GM13976 (cell line): ENCODE results near the gene LAD1.

ENCODE experiments used
- DNase-seq: peaks from one replicate; pipeline ENCODE4 v3.0.0; 2012; ENCODE audit warnings: low spot score
- CTCF ChIP-seq: IDR thresholded peaks from 2 replicates; pipeline ENCODE4 v1.5.1; 2012; ENCODE audit warnings: borderline replicate concordance, mild to moderate bottlenecking; ENCODE audit not compliant: insufficient read depth; ENCODE audit errors: extremely low read depth, missing control alignments, control extremely low read depth
- in situ Hi-C: fragments of 300-500 bp; cut with MboI; formaldehyde crosslinking; loops from one replicate; pipeline ENCODE4 v1.12.0; 2022; ENCODE audit warnings: low sequenced_read_pairs, mixed read lengths, inconsistent platforms; ENCODE audit not compliant: unreplicated experiment

Gene LAD1

GRCh38 chr1:201348211-201348566 lies 50.9 kb downstream of the LAD1 start:
- in situ Hi-C loops: no loop called here
- DNase-seq: peak; percentile 77
- TF ChIP-seq CTCF: peak; percentile 45

- DNase-seq: no peak
- no peak for TF ChIP-seq CTCF
- in situ Hi-C loops: no loop called here
Measured at GRCh38 chr1:201347498-201348210, 51.5 kb downstream of the LAD1 start.

DNA sequence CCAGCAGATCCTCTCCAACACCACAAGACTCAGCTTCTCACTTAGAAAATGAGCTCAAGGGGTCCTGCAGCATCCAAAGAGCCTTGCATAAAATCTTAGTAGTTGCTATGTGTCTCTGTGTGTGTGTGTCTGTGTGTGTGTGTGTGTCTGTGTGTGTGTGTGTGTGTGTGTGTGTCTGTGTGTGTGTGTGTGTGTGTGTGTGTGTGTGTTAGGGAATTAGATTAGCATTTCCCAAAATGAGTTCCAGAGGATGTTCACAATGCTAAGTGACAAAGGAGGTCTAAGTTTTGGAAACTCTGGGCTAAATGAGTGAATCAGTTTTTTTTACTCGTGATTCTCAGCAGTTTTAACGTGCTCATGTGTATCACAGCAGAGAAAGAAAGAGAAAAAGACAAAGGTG lies 52.1 kb downstream of the LAD1 start:
- DNase-seq: no peak
- in situ Hi-C loops: no loop called here
- TF ChIP-seq CTCF: no peak

DNA sequence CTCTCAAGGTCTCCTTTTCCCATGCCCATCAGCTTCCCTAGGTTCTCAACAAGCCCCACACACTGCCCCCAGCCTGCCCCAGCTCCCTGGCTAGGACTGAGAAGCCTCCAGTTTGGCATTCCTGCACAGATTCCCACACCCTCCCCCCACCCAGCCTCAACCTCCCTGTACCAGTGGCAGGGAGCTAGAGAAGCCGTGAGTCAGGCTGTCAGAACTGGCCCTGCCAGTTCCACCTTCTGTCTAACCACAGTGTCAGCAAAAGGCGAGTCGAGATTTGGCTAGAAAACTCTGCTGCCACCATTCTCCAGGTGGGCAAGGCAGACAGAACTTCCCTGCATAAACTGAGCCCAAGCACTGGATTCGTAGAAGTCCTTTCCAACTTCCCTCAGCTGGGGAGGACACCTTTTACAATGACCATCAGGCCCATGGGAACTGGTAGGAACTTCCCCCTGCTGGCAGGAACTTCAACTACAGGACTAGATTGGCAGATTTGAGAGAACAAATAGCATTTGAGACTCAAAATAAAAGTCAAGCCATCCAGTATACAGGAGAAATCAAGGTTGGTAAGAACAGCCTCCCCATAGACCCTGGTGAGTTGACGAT lies 52.7 kb downstream of the LAD1 start:
- no peak for DNase-seq
- TF ChIP-seq CTCF: no peak
- in situ Hi-C loops: no loop called here

- TF ChIP-seq CTCF: no peak
- in situ Hi-C loops: no loop called here
- DNase-seq: no peak
Measured at GRCh38 chr1:201345081-201345355, 54.1 kb downstream of the LAD1 start.

GRCh38 chr1:201344206-201345080 lies 54.7 kb downstream of the LAD1 start:
- no peak for TF ChIP-seq CTCF
- DNase-seq: no peak
- in situ Hi-C loops: no loop called here
